GM18498 (cell line): Measurements from ENCODE around the gene B4GALT4.
"Not testable (repeated sequence)": the region's sequence is repeated elsewhere in the genome, so short reads cannot be mapped to it uniquely, and the experiment has no call there.

Source experiments
- ATAC-seq: cut with Tn5 transposase; IDR thresholded peaks from one replicate; pipeline ENCODE4 v1.9.1; 2021; ENCODE audit warnings: mild to moderate bottlenecking, moderate library complexity; ENCODE audit not compliant: unreplicated experiment

B4GALT4 gene

GRCh38 chr3:119206611-119207511, 33.8 kb downstream of the B4GALT4 start:
- peak; percentile 51 for ATAC-seq

DNA sequence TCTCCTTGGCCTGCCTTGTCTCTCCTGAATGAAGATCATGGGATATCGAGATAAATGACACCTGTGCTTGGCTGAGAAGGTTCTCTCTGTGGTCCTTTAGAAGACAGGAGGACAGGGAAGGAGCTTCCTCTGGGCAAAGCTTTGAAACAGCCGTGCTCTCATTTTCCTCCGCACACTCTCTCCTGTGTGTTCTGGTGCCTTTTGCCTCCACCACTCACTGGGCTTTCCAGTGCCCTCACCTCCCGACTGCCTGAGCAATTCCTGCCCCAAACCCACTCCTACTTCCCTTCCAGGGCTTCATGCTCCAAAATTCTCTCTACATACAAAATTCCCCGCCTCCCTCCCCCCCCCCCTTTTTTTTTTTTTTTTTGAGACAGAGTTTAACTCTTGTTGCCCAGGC, 35.0 kb downstream of the B4GALT4 start:
- no peak for ATAC-seq

DNA sequence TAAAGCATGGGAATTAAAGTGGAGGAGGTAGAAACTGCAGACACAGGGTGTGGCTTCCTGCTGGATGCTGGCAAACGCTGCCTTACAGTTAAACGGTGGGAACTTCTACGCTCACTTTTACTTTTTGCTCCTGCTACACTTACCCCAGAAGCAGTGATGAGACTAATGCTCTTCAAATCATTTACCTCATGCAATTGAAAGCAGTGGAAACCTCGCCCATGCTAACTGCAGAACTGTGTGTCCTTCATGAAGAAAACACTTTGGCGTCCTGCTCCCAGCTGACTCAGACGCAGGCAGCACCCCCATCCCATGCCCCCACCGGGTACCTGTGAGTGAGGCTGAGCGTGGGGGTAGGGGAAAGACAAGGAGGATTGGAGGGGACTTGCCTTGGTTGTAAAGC, 35.5 kb downstream of the B4GALT4 start:
- no peak for ATAC-seq

DNA sequence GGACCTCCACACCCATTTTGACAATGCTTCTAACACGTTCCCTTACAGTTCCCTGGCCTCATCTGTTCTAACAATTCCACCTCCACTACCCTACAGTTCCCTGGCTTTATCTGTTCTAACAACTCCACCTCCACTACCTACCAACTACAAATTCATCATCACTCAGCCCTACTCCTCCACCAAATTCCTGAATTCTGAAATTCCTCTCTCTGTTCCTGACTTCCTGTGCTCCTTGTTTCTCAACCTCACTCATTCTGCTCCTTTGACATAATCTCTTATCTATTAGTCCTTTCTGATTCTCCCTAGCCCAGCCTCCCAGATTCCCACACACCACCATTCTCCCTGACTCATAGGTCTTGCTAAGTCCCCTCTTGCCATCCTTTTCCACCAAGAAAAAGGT, 44.8 kb downstream of the B4GALT4 start:
- no peak for ATAC-seq

- ATAC-seq, result no peak
Measured at GRCh38 chr3:119195151-119195476, 45.6 kb downstream of the B4GALT4 start.

GRCh38 chr3:119194237-119195150, 46.2 kb downstream of the B4GALT4 start:
- no peak for ATAC-seq

- no peak for ATAC-seq
Measured at GRCh38 chr3:119191800-119192199, 48.9 kb downstream of the B4GALT4 start.

GRCh38 chr3:119187266-119187665, 53.4 kb downstream of the B4GALT4 start:
- no peak for ATAC-seq

DNA sequence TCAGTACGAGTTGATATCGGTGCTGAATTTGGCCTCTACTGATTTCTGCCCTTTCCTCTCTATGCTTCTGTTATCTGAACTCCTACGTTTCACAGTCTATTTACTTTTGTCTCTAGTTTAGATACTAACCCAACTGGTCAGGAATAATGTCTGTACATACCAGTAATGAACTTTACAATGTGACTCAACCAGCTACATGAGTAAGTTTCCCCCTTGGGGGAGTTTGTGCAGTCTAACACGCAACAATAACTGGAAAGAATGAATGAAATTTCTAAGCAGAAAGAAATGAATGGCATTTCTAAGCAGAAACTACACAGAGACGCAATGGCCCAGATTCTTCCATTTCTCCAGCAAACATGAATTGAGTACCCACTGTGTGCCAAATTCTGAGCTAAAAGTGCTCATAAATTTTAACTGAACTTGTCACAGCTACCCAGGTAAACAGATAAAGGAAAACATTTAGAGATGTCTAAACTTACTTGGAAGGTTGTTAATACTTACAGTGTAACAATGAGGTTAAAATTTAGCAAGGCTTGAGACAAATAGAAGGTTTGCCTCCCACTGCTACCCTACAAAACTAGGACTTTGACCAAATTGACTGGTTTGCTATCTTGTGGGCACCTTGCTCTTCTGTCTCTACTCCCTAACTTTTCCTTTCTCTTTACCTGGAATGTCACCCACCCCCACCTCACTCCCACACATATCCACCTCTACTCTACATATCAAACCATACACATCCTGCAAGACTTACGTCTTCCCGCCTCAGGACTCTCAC, 55.7 kb downstream of the B4GALT4 start:
- ATAC-seq, result no peak

GRCh38 chr3:119184111-119184510, 56.6 kb downstream of the B4GALT4 start:
- no peak for ATAC-seq

DNA sequence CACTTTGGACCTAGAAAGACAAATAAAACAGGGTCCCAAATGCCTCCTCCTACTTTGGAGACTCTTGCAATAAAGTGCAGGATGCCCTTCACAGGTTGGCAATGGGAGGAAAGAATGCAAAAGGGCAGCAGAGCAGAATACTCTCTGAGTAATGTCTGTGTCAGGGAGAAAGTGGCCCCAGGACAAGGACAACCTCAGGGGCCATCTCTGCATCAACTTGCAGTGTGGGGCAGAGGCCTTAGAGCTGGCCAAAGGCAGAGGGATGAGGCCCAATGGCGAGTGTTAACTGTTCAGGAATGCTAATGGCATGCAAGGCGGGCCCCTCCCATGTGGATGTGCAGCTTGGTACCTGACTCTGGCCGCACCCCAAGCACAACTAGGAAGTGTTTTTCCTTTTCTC, 58.9 kb downstream of the B4GALT4 start:
- ATAC-seq, result no peak

DNA sequence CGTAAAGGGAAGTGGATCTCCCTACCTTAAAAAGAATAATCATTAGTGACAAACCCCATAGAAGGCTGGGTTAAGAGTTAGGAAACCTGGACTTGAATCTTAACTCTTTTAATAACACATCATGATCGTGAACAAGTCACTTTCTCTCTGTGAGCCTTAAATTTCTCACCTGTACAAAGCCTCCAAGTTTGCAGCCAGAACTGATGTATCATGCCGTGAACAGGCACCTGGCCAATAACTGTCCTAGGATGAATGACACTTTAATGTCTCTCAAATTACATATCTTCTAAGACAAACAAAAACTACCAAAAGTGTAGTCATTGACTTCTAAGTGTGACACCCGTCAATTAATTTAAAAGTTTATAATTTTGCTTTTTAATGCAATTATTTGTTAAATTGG, 63.4 kb downstream of the B4GALT4 start:
- no peak for ATAC-seq

GRCh38 chr3:119176778-119177177, 63.9 kb downstream of the B4GALT4 start:
- no peak for ATAC-seq

- no peak for ATAC-seq
Measured at GRCh38 chr3:119175872-119176756, 64.6 kb downstream of the B4GALT4 start.

DNA sequence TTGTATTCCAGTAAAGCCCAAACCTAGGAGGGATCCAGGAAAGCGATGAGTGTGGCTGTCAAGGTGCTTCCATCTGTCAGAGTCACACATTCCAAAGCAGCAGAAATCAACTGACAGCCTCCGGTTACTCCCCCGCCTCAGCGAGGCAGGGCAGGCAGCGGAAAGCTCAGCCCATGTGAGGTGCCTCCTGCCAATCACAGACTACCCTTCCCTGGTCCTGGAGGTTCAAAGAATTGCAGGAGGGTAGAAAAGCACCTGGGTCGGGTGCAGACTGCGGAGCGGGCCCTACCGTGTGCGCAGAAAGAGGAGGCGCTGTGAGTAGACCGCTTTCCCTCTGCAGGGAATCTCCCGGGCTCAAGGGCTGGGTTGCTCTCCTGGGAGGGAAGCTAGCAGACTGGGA, 67.4 kb downstream of the B4GALT4 start, which contains the start of gene UPK1B:
Gene UPK1B (plus strand): TSS at position 274 of the 400 bp plus-strand sequence. CDS start 13,144 bp downstream, outside the sequence.
- no peak for ATAC-seq

DNA sequence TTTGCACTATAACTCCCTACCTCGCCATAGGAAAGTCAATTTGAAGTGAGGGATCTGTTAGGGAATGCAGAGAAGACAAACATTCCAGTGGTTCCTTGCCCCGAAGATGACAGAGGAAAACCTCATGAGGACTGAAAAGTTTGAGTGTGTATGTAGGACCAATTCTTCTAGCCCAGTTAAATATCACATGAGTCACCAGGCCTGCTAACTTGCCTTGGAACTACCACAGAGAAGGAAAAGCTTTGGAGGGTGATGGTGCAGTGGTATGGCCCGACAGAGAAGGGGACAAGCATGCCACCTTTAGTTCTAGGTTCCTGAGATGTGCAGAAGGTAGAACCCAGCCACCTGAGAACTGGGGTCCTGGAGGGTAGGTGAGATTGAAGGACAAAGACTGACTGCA, 69.9 kb downstream of the B4GALT4 start:
- no peak for ATAC-seq

GRCh38 chr3:119164745-119165144, 75.9 kb downstream of the B4GALT4 start:
- not testable (repeated sequence) for ATAC-seq
